ENCODE results near the gene PATE4.
"Not testable (repeated sequence)": the region's sequence is repeated elsewhere in the genome, so short reads cannot be mapped to it uniquely, and the experiment has no call there.

Gene PATE4

GRCh38 chr11:125842321-125842948, 9.3 kb downstream of the PATE4 start:
- Histone ChIP-seq H3K4me3 (ENCODE audit: low read depth, low read length, poor library complexity, severe bottlenecking) (no peak overlapping the region), H3K4me2 (ENCODE audit: low read length) (no peak overlapping the region), H3K36me3 (ENCODE audit: insufficient read depth, low read length) (no peaks in the 10 kb centered on the region), H3K9ac (ENCODE audit: low read length) (no peak overlapping the region), H3K9me3 (ENCODE audit: low read length) (no peaks in the 10 kb centered on the region), H4K20me1 (ENCODE audit: insufficient read depth, low read length) (no peaks in the 10 kb centered on the region), H3K9me2 (ENCODE audit: low read depth, low read length) (no peaks in the 10 kb centered on the region), H2AFZ (ENCODE audit: low read length) (no peak overlapping the region), H3F3A (ENCODE audit: insufficient read depth, low read length) (no peaks in the 10 kb centered on the region), H3K4me1 (ENCODE audit: insufficient read depth, low read length, severe bottlenecking) (no peaks in the 10 kb centered on the region), H3K27ac (ENCODE audit: low read depth, low read length, poor library complexity, severe bottlenecking) (no peak overlapping the region), H3K79me2 (ENCODE audit: insufficient read depth, low read length) (no peaks in the 10 kb centered on the region), H3K27me3 (ENCODE audit: insufficient read depth, low read length) (no peaks in the 10 kb centered on the region)
- TF ChIP-seq, protein P1, sequence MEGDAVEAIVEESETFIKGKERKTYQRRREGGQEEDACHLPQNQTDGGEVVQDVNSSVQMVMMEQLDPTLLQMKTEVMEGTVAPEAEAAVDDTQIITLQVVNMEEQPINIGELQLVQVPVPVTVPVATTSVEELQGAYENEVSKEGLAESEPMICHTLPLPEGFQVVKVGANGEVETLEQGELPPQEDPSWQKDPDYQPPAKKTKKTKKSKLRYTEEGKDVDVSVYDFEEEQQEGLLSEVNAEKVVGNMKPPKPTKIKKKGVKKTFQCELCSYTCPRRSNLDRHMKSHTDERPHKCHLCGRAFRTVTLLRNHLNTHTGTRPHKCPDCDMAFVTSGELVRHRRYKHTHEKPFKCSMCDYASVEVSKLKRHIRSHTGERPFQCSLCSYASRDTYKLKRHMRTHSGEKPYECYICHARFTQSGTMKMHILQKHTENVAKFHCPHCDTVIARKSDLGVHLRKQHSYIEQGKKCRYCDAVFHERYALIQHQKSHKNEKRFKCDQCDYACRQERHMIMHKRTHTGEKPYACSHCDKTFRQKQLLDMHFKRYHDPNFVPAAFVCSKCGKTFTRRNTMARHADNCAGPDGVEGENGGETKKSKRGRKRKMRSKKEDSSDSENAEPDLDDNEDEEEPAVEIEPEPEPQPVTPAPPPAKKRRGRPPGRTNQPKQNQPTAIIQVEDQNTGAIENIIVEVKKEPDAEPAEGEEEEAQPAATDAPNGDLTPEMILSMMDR (IDR thresholded peaks at IDR 0.05; ENCODE audit: low read length): no peak
- no peak for TF ChIP-seq EZH2 (IDR thresholded peaks at IDR 0.05; ENCODE audit: borderline replicate concordance, low read length)

GRCh38 chr11:125846188-125846587, 13.1 kb downstream of the PATE4 start:
- Histone ChIP-seq H2AFZ (ENCODE audit: low read length) (no peak overlapping the region), H4K20me1 (ENCODE audit: insufficient read depth, low read length) (no peaks in the 10 kb centered on the region), H3K27me3 (ENCODE audit: insufficient read depth, low read length) (no peaks in the 10 kb centered on the region), H3F3A (ENCODE audit: insufficient read depth, low read length) (no peaks in the 10 kb centered on the region), H3K9me2 (ENCODE audit: low read depth, low read length) (no peaks in the 10 kb centered on the region), H3K4me1 (ENCODE audit: insufficient read depth, low read length, severe bottlenecking) (no peaks in the 10 kb centered on the region), H3K9ac (ENCODE audit: low read length) (no peak overlapping the region), H3K79me2 (ENCODE audit: insufficient read depth, low read length) (no peaks in the 10 kb centered on the region), H3K4me3 (ENCODE audit: low read depth, low read length, poor library complexity, severe bottlenecking) (no peak overlapping the region), H3K27ac (ENCODE audit: low read depth, low read length, poor library complexity, severe bottlenecking) (no peak overlapping the region), H3K9me3 (ENCODE audit: low read length) (no peaks in the 10 kb centered on the region), H3K36me3 (ENCODE audit: insufficient read depth, low read length) (no peaks in the 10 kb centered on the region), H3K4me2 (ENCODE audit: low read length) (no peak overlapping the region)
- TF ChIP-seq, protein P1 (IDR thresholded peaks at IDR 0.05; ENCODE audit: low read length): no peak
- no peak for TF ChIP-seq EZH2 (IDR thresholded peaks at IDR 0.05; ENCODE audit: borderline replicate concordance, low read length)

DNA sequence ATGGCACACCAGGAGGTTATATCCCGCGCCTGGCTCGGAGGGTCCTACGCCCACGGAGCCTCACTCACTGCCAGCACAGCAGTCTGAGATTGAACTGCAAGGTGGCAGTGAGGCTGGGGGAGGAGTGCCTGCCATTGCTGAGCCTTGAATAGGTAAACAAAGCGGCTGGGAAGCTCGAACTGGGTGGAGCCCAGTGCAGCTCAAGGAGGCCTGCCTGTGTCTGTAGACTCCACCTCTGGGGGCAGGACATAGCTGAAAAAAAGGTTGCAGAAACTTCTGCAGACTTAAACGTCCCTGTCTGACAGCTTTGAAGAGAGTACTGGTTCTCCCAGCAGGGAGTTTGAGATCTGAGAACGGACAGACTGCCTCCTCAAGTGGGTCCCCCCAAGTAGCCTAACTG, 24.6 kb downstream of the PATE4 start:
- H3K36me3 ChIP-seq (ENCODE audit: insufficient read depth, low read length); H3K27ac ChIP-seq (ENCODE audit: low read depth, low read length, poor library complexity, severe bottlenecking); H3K4me2 ChIP-seq (ENCODE audit: low read length); H3K4me1 ChIP-seq (ENCODE audit: insufficient read depth, low read length, severe bottlenecking); H3K9ac ChIP-seq (ENCODE audit: low read length); H4K20me1 ChIP-seq (ENCODE audit: insufficient read depth, low read length); H2AFZ ChIP-seq (ENCODE audit: low read length); H3K9me2 ChIP-seq (ENCODE audit: low read depth, low read length); H3K79me2 ChIP-seq (ENCODE audit: insufficient read depth, low read length); H3F3A ChIP-seq (ENCODE audit: insufficient read depth, low read length); H3K9me3 ChIP-seq (ENCODE audit: low read length); H3K27me3 ChIP-seq (ENCODE audit: insufficient read depth, low read length); H3K4me3 ChIP-seq (ENCODE audit: low read depth, low read length, poor library complexity, severe bottlenecking): not testable (repeated sequence)

GRCh38 chr11:125862786-125863185, 29.7 kb downstream of the PATE4 start:
- not testable (repeated sequence) for H4K20me1 ChIP-seq (ENCODE audit: insufficient read depth, low read length); H3K4me2 ChIP-seq (ENCODE audit: low read length); H3K36me3 ChIP-seq (ENCODE audit: insufficient read depth, low read length); H3K9ac ChIP-seq (ENCODE audit: low read length); H3K4me3 ChIP-seq (ENCODE audit: low read depth, low read length, poor library complexity, severe bottlenecking); H3K9me3 ChIP-seq (ENCODE audit: low read length); H3F3A ChIP-seq (ENCODE audit: insufficient read depth, low read length); H3K27ac ChIP-seq (ENCODE audit: low read depth, low read length, poor library complexity, severe bottlenecking); H2AFZ ChIP-seq (ENCODE audit: low read length); H3K79me2 ChIP-seq (ENCODE audit: insufficient read depth, low read length); H3K9me2 ChIP-seq (ENCODE audit: low read depth, low read length); H3K4me1 ChIP-seq (ENCODE audit: insufficient read depth, low read length, severe bottlenecking); H3K27me3 ChIP-seq (ENCODE audit: insufficient read depth, low read length)

GRCh38 chr11:125865354-125865753, 32.2 kb downstream of the PATE4 start:
- not testable (repeated sequence) for H3K79me2 ChIP-seq (ENCODE audit: insufficient read depth, low read length); H3F3A ChIP-seq (ENCODE audit: insufficient read depth, low read length); H4K20me1 ChIP-seq (ENCODE audit: insufficient read depth, low read length)

More at GRCh38 chr11:125865354-125865753, 32.2 kb downstream of the PATE4 start:
- not testable (repeated sequence) for H3K4me3 ChIP-seq (ENCODE audit: low read depth, low read length, poor library complexity, severe bottlenecking); H3K27ac ChIP-seq (ENCODE audit: low read depth, low read length, poor library complexity, severe bottlenecking); H3K36me3 ChIP-seq (ENCODE audit: insufficient read depth, low read length); H2AFZ ChIP-seq (ENCODE audit: low read length); H3K9ac ChIP-seq (ENCODE audit: low read length); H3K4me2 ChIP-seq (ENCODE audit: low read length); H3K27me3 ChIP-seq (ENCODE audit: insufficient read depth, low read length); H3K9me3 ChIP-seq (ENCODE audit: low read length); H3K9me2 ChIP-seq (ENCODE audit: low read depth, low read length); H3K4me1 ChIP-seq (ENCODE audit: insufficient read depth, low read length, severe bottlenecking)

Data from OCI-LY1 (cell line).